Activated B cell treated with CpG ODN at 0.5 μM for 24 hours (primary cell): Measurements from ENCODE around the gene SHANK1. TPM values are rescaled to one million over a fixed set of nuclear protein-coding genes. Genes with fewer than 3 reads are reported as not detected.
A peak's percentile ranks its signal among the peaks of the same experiment; 100 is the strongest.

ENCODE experiments used
- ATAC-seq: fragments of 200-7000 bp; cut with Tn5 transposase; one replicate; pipeline ENCODE4 v1.10.0; 2021; ENCODE audit warnings: low read depth, mild to moderate bottlenecking, moderate library complexity
- CTCF ChIA-PET: fragments of 350-600 bp; sonication (Branson Sonifier 250); formaldehyde crosslinking; loops from one replicate; lab custom pipeline; 2021; ENCODE audit warnings: antibody characterized with exemption; lab: Charles Lee
- POLR2A ChIA-PET: fragments of 350-600 bp; sonication (Branson Sonifier 250); formaldehyde crosslinking; loops from one replicate; lab custom pipeline; 2021; ENCODE audit warnings: antibody characterized with exemption; lab: Charles Lee
- DNase-seq: peaks from one replicate; pipeline ENCODE4 v3.0.0; 2022
- H3K27ac Mint-ChIP-seq: one replicate; pipeline ENCODE4 v1.8.0; 2020; ENCODE audit warnings: mixed read lengths
- H3K27me3 Mint-ChIP-seq: one replicate; pipeline ENCODE4 v1.8.0; 2021; ENCODE audit warnings: mixed read lengths
- H3K36me3 Mint-ChIP-seq: one replicate; pipeline ENCODE4 v1.8.0; 2021; ENCODE audit warnings: low read depth, mixed read lengths
- H3K4me1 Mint-ChIP-seq: one replicate; pipeline ENCODE4 v1.8.0; 2021; ENCODE audit warnings: mixed read lengths
- H3K4me3 Mint-ChIP-seq: one replicate; pipeline ENCODE4 v1.8.0; 2020; ENCODE audit warnings: mild to moderate bottlenecking, mixed read lengths
- H3K9me3 Mint-ChIP-seq: one replicate; pipeline ENCODE4 v1.8.0; 2020; ENCODE audit warnings: mixed read lengths
- CTCF ChIP-seq: fragments of 200-600 bp; IDR thresholded peaks from one replicate; pipeline ENCODE4 v1.8.0; 2022; ENCODE audit warnings: antibody characterized with exemption, mild to moderate bottlenecking
- intact Hi-C: fragments of 100-400 bp; cut with micrococcal nuclease; formaldehyde crosslinking; loops from one replicate; pipeline ENCODE4 v1.15.1; 2024
- total RNA-seq: library from RNA; stranded (reverse); gene quantifications from 2 replicates; pipeline ENCODE4 v1.2.3, GENCODE V29; 2022

The SHANK1 gene
- total RNA-seq, 1 donor from 2014 or later, result not detected

GRCh38 chr19:50725911-50726230 lies 6.3 kb upstream of the SHANK1 start:
- ChIA-PET POLR2A (no interaction called here), CTCF (no interaction called here)
- no peaks in the 10 kb centered on the region for H3K36me3 Mint-ChIP-seq
- H3K27ac Mint-ChIP-seq, result no peak overlapping the region
- H3K27me3 Mint-ChIP-seq, result peaks cover 59% of the 10 kb centered on the region
- ATAC-seq (no peak), DNase-seq (no peak)
- intact Hi-C loops, result loop anchor here (2.0 kb wide), 1 partner anchor 67 kb away; no protein-coding TSS in a partner anchor
- H3K4me3 Mint-ChIP-seq, result peak overlapping the region; percentile 78
- no peak for TF ChIP-seq CTCF
- peaks cover 28% of the 10 kb centered on the region for H3K4me1 Mint-ChIP-seq
- H3K9me3 Mint-ChIP-seq, result no peaks in the 10 kb centered on the region

GRCh38 chr19:50725218-50725910 lies 5.8 kb upstream of the SHANK1 start:
- no peaks in the 10 kb centered on the region for H3K9me3 Mint-ChIP-seq
- H3K4me3 Mint-ChIP-seq, result peak overlapping the region; percentile 78
- no peak overlapping the region for H3K27ac Mint-ChIP-seq
- H3K27me3 Mint-ChIP-seq, result peaks cover 64% of the 10 kb centered on the region
- ATAC-seq (peak; percentile 13), DNase-seq (no peak)
- ChIA-PET POLR2A (interaction anchor here (0.7 to 0.9 kb wide), 4 partner anchors 77 to 306 kb away, joined by 4 to 12 read pairs (median 8); no protein-coding TSS in a partner anchor), CTCF (interaction anchor here (1.6 kb wide), 1 partner anchor 196 kb away, joined by 7 read pairs; no protein-coding TSS in a partner anchor)
- H3K36me3 Mint-ChIP-seq, result no peaks in the 10 kb centered on the region
- intact Hi-C loops, result loop anchor here (2.0 kb wide), 1 partner anchor 67 kb away; no protein-coding TSS in a partner anchor
- no peak for TF ChIP-seq CTCF
- peaks cover 33% of the 10 kb centered on the region for H3K4me1 Mint-ChIP-seq

- H3K27me3 Mint-ChIP-seq, result peaks cover 66% of the 10 kb centered on the region
- no peaks in the 10 kb centered on the region for H3K9me3 Mint-ChIP-seq
- POLR2A ChIA-PET, result interaction anchor here (0.7 to 0.9 kb wide), 4 partner anchors 77 to 305 kb away, joined by 4 to 12 read pairs (median 8); no protein-coding TSS in a partner anchor
- H3K4me3 Mint-ChIP-seq, result peak overlapping the region; percentile 78
- peaks cover 37% of the 10 kb centered on the region for H3K4me1 Mint-ChIP-seq
- H3K27ac Mint-ChIP-seq, result no peak overlapping the region
- H3K36me3 Mint-ChIP-seq, result no peaks in the 10 kb centered on the region
- no peak for TF ChIP-seq CTCF
- ATAC-seq (peak; percentile 91), DNase-seq (peak; percentile 75)
- CTCF ChIA-PET, result interaction anchor here (1.6 kb wide), 1 partner anchor 197 kb away, joined by 7 read pairs; no protein-coding TSS in a partner anchor
- intact Hi-C loops, result loop anchor here (2.0 to 5.0 kb wide), 2 partner anchors 66 to 198 kb away; no protein-coding TSS in a partner anchor
Measured at GRCh38 chr19:50724522-50725217, 5.1 kb upstream of the SHANK1 start.

GRCh38 chr19:50723735-50724521 lies 4.3 kb upstream of the SHANK1 start:
- no peak for DNase-seq
- Mint-ChIP-seq H3K4me3 (peak overlapping the region; percentile 78), H3K27ac (no peak overlapping the region), H3K27me3 (peaks cover 66% of the 10 kb centered on the region), H3K36me3 (no peaks in the 10 kb centered on the region), H3K9me3 (no peaks in the 10 kb centered on the region), H3K4me1 (peaks cover 37% of the 10 kb centered on the region)
- TF ChIP-seq CTCF, result no peak
- POLR2A ChIA-PET, result no interaction called here
- CTCF ChIA-PET, result interaction anchor here (1.6 kb wide), 1 partner anchor 198 kb away, joined by 7 read pairs; no protein-coding TSS in a partner anchor
- ATAC-seq, result no peak
- intact Hi-C loops, result loop anchor here (2.0 to 5.0 kb wide), 2 partner anchors 65 to 198 kb away; no protein-coding TSS in a partner anchor
